GM23338 (cell line): Measurements from ENCODE around the gene REG3A. TPM values are rescaled to one million over a fixed set of nuclear protein-coding genes. Genes with fewer than 3 reads are reported as not detected.

Experiments used
- ATAC-seq: fragments of 200-7000 bp; cut with Tn5 transposase; 3 replicates; pipeline ENCODE4 v1.9.1; 2020
- DNase-seq: peaks from one replicate; pipeline ENCODE4 v3.0.0-alpha.2; 2015; ENCODE audit warnings: low spot score
- H2AFZ ChIP-seq: fragments of 200-600 bp; sonication (generic); 2 replicates; pipeline ENCODE4 v1.8.0; 2016; ENCODE audit warnings: antibody characterized with exemption, mild to moderate bottlenecking, moderate library complexity
- H3F3A ChIP-seq: fragments of 200-600 bp; sonication (generic); replicated peaks from 2 replicates; pipeline ENCODE4 v1.8.0; 2017; ENCODE audit warnings: antibody characterized with exemption, mixed run types, low read depth
- H3K27ac ChIP-seq: fragments of 200-600 bp; sonication (generic); 2 replicates; pipeline ENCODE4 v1.6.1; 2016; ENCODE audit warnings: low read depth
- H3K27me3 ChIP-seq: fragments of 200-600 bp; sonication (generic); 2 replicates; pipeline ENCODE4 v1.8.0; 2016; ENCODE audit warnings: mild to moderate bottlenecking, mixed run types, moderate library complexity; ENCODE audit not compliant: insufficient read depth
- H3K36me3 ChIP-seq: fragments of 200-600 bp; sonication (generic); 2 replicates; pipeline ENCODE4 v1.8.0; 2016; ENCODE audit warnings: mild to moderate bottlenecking; ENCODE audit not compliant: insufficient read depth
- H3K4me1 ChIP-seq: fragments of 200-600 bp; sonication (generic); 2 replicates; pipeline ENCODE4 v1.8.0; 2016; ENCODE audit warnings: mild to moderate bottlenecking, moderate library complexity; ENCODE audit not compliant: insufficient read depth
- H3K4me2 ChIP-seq: fragments of 200-600 bp; sonication (generic); 2 replicates; pipeline ENCODE4 v1.7.1; 2017; ENCODE audit warnings: mixed run types
- H3K4me3 ChIP-seq: fragments of 200-600 bp; sonication (generic); 2 replicates; pipeline ENCODE4 v1.6.1; 2016; ENCODE audit warnings: mixed run types
- H3K79me2 ChIP-seq: fragments of 200-600 bp; sonication (generic); replicated peaks from 2 replicates; pipeline ENCODE4 v1.8.0; 2017; ENCODE audit warnings: mild to moderate bottlenecking; ENCODE audit not compliant: insufficient read depth
- H3K9me2 ChIP-seq: fragments of 200-600 bp; sonication (generic); 2 replicates; pipeline ENCODE4 v1.8.0; 2017; ENCODE audit not compliant: insufficient read depth
- H4K20me1 ChIP-seq: fragments of 200-600 bp; sonication (generic); replicated peaks from 2 replicates; pipeline ENCODE4 v1.8.0; 2017; ENCODE audit warnings: mild to moderate bottlenecking; ENCODE audit not compliant: insufficient read depth
- H3K27ac Mint-ChIP-seq: 2 replicates; pipeline ENCODE4 v1.8.0; 2020; ENCODE audit warnings: inconsistent platforms, mild to moderate bottlenecking, moderate library complexity, mixed read lengths
- H3K27me3 Mint-ChIP-seq: 3 replicates; pipeline ENCODE4 v1.8.0; 2022; ENCODE audit warnings: low read depth, mild to moderate bottlenecking, moderate library complexity, mixed read lengths, inconsistent platforms; ENCODE audit not compliant: insufficient read depth, poor library complexity
- H3K36me3 Mint-ChIP-seq: 3 replicates; pipeline ENCODE4 v1.8.0; 2021; ENCODE audit warnings: low read depth, mild to moderate bottlenecking, inconsistent platforms, moderate library complexity, mixed read lengths
- H3K4me1 Mint-ChIP-seq: 3 replicates; pipeline ENCODE4 v1.8.0; 2020; ENCODE audit warnings: mild to moderate bottlenecking, inconsistent platforms, mixed read lengths
- H3K4me3 Mint-ChIP-seq: 3 replicates; pipeline ENCODE4 v1.8.0; 2021; ENCODE audit warnings: moderate library complexity, mild to moderate bottlenecking, inconsistent platforms, mixed read lengths
- H3K9me3 Mint-ChIP-seq: 3 replicates; pipeline ENCODE4 v1.8.0; 2020; ENCODE audit warnings: moderate library complexity, mild to moderate bottlenecking, inconsistent platforms, mixed read lengths
- CREB1 ChIP-seq: fragments of 250-450 bp; sonication (Bioruptor Pico); IDR thresholded peaks from 2 replicates; pipeline ENCODE4 v1.5.0; 2020; ENCODE audit warnings: low read depth, mild to moderate bottlenecking, moderate library complexity
- CTCF ChIP-seq, 2 experiments: fragments of 200-600 bp in 1 of 2; sonication (generic) in 1 of 2; conservative IDR thresholded peaks; 2 replicates each; pipeline versions ENCODE4 v1.5.1 to v1.6.1; 2016 to 2017; ENCODE audit warnings: antibody characterized with exemption in 2 of 2, low read depth in 2 of 2, mild to moderate bottlenecking in 2 of 2, moderate library complexity in 1 of 2
- ETS1 ChIP-seq: IDR thresholded peaks from 2 replicates; pipeline ENCODE4 v1.6.1; 2016; ENCODE audit warnings: antibody characterized with exemption
- EZH2 ChIP-seq: fragments of 200-600 bp; sonication (generic); IDR thresholded peaks from one replicate; pipeline ENCODE4 v1.8.0; 2017; ENCODE audit warnings: antibody characterized with exemption, mild to moderate bottlenecking, low read depth; ENCODE audit not compliant: unreplicated experiment
- EZH2phosphoT487 ChIP-seq: fragments of 200-600 bp; sonication (generic); IDR thresholded peaks from one replicate; pipeline ENCODE4 v1.8.1; 2018; ENCODE audit warnings: antibody characterized with exemption; ENCODE audit not compliant: unreplicated experiment
- JUNB ChIP-seq: IDR thresholded peaks from one replicate; pipeline ENCODE4 v1.6.1; 2016; ENCODE audit warnings: antibody characterized with exemption; ENCODE audit not compliant: unreplicated experiment
- NANOG ChIP-seq: IDR thresholded peaks from 2 replicates; pipeline ENCODE4 v1.6.1; 2016; ENCODE audit warnings: antibody characterized with exemption, borderline replicate concordance
- POLR2AphosphoS5 ChIP-seq: IDR thresholded peaks from 2 replicates; pipeline ENCODE4 v1.6.1; 2016; ENCODE audit warnings: antibody characterized with exemption, low read depth
- REST ChIP-seq: IDR thresholded peaks from one replicate; pipeline ENCODE4 v1.6.1; 2018; ENCODE audit warnings: antibody characterized with exemption; ENCODE audit not compliant: unreplicated experiment
- STAT1 ChIP-seq: IDR thresholded peaks from one replicate; pipeline ENCODE4 v1.6.1; 2016; ENCODE audit warnings: antibody characterized with exemption; ENCODE audit not compliant: unreplicated experiment
- ZNF114 ChIP-seq: fragments of 250-450 bp; sonication (Bioruptor Pico); IDR thresholded peaks from 2 replicates; pipeline ENCODE4 v1.5.0; 2020; ENCODE audit warnings: mild to moderate bottlenecking, moderate library complexity
- ZNF331 ChIP-seq: fragments of 250-450 bp; sonication (Bioruptor Pico); IDR thresholded peaks from 2 replicates; pipeline ENCODE4 v1.5.0; 2020; ENCODE audit warnings: low read depth, mild to moderate bottlenecking, moderate library complexity
- ZNF462 ChIP-seq: fragments of 250-450 bp; sonication (Bioruptor Pico); IDR thresholded peaks from 2 replicates; pipeline ENCODE4 v1.5.0; 2020; ENCODE audit warnings: mild to moderate bottlenecking, moderate library complexity
- polyA plus RNA-seq: library from polyadenylated mRNA; unstranded; fragments of >200 nt; fragmentation: Nextera tagmentation; extraction: Ambion mirVana; gene quantifications from 2 replicates; pipeline ENCODE4 v1.2.1, GENCODE V29; 2016
- total RNA-seq: library from RNA; depleted of rRNA; stranded (reverse); fragments of >200 nt; shearing (Covaris generic); gene quantifications from 2 replicates; pipeline ENCODE4 v1.2.3, GENCODE V29; 2014

REG3A gene
- total and polyA plus RNA-seq, 2 experiments from 2014 or later, result not detected

GRCh38 chr2:79128406-79128805, 31.1 kb downstream of the REG3A start:
- Histone ChIP-seq H4K20me1 (no peaks in the 10 kb centered on the region), H3K4me2 (no peak overlapping the region), H3F3A (no peaks in the 10 kb centered on the region), H2AFZ (no peak overlapping the region), H3K27ac (no peak overlapping the region), H3K4me3 (no peak overlapping the region), H3K36me3 (no peaks in the 10 kb centered on the region), H3K4me1 (no peaks in the 10 kb centered on the region), H3K79me2 (no peaks in the 10 kb centered on the region), H3K9me2 (0 out of 2 replicates have a peak, but pooled peaks cover 2% of the 10 kb centered on the region), H3K27me3 (no peaks in the 10 kb centered on the region)
- DNase-seq (no peak), ATAC-seq (no peak)
- no peaks in the 10 kb centered on the region for H3K9me3 Mint-ChIP-seq
- no peaks in the 10 kb centered on the region for H3K36me3 Mint-ChIP-seq
- H3K27ac Mint-ChIP-seq, result no peak overlapping the region
- TF ChIP-seq EZH2phosphoT487 (no peak), STAT1 (no peak), ZNF331 (CRISPR knock-in tag) (no peak), CTCF (conservative IDR thresholded peaks at IDR 0.05; ENCODE audit: low read depth in 2 of 2) (no peak), POLR2AphosphoS5 (no peak), NANOG (no peak), JUNB (no peak), EZH2 (no peak), REST (no peak), ETS1 (no peak), CREB1 (CRISPR knock-in tag) (no peak), ZNF114 (CRISPR knock-in tag) (no peak), ZNF462 (CRISPR knock-in tag) (no peak)
- peaks cover 3% of the 10 kb centered on the region; the same call in 1 of the 3 replicates for H3K4me1 Mint-ChIP-seq
- no peak overlapping the region for H3K4me3 Mint-ChIP-seq
- peaks cover 2% of the 10 kb centered on the region for H3K27me3 Mint-ChIP-seq
